HG02588 (cell line): ENCODE results near the gene ALPG.
"Not testable (repeated sequence)": the region's sequence is repeated elsewhere in the genome, so short reads cannot be mapped to it uniquely, and the experiment has no call there.

Source experiments
- ATAC-seq: cut with Tn5 transposase; IDR thresholded peaks from one replicate; pipeline ENCODE4 v1.9.1; 2021; ENCODE audit warnings: mild to moderate bottlenecking, moderate library complexity; ENCODE audit not compliant: unreplicated experiment

The ALPG gene

DNA sequence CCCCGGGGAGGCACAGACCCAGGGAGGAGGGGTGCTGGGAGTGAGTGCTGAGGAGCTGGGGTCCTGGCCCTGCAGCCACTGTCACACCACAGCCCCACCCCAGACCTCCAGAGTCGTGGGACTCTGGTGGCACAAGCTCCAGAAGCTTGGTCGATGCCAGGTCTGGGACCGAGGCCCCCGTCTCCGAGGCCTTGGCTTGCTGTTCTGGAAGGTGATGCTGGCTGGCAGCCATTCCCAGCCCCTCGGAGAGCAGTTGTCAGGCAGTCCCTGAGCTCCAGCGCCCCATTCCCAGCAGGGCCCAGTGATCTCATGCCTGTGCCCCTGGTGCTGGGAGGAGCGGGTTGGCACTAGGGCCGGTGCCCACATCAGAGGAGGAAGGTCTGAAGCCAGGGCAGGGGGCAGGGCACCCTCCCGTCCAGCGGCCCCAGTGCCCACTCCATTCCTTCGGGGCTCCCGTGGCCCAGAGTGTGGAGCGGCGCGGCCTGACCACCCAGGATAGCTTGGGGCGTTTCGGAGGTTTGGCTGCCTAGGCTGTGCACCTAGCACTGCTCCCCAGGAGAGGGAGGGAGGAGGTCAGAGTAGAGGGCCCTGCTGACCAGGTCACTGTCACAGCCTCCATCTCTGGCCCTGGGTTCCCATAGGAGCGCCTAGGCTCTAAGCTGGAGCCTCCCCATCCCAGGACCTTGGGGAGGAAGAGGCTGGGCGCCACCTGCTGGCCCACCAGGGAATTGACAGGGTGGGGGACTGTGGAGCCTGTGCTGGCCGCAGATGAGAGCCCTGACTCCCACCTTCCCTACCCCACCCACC is 32.5 kb downstream of the ALPG start:
- ATAC-seq = no peak

DNA sequence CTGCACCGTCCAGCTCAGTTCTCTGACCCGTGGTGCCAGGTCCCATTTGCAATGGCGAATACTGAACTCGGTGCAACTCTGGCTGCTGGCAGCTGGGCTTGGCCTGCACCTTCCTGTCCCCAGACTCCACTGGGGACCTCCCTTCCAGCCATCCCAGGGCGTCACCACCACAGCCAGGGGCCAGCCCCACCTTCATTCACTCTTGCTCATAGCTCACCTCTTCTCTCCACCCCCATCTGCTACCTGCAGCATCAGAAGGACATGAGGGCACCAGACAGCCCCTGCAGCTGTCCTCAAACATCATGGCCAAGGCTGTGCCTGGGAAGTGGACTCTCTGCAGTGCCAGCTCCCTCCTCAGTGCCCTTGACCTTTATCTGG is 33.1 kb downstream of the ALPG start:
- no peak for ATAC-seq

DNA sequence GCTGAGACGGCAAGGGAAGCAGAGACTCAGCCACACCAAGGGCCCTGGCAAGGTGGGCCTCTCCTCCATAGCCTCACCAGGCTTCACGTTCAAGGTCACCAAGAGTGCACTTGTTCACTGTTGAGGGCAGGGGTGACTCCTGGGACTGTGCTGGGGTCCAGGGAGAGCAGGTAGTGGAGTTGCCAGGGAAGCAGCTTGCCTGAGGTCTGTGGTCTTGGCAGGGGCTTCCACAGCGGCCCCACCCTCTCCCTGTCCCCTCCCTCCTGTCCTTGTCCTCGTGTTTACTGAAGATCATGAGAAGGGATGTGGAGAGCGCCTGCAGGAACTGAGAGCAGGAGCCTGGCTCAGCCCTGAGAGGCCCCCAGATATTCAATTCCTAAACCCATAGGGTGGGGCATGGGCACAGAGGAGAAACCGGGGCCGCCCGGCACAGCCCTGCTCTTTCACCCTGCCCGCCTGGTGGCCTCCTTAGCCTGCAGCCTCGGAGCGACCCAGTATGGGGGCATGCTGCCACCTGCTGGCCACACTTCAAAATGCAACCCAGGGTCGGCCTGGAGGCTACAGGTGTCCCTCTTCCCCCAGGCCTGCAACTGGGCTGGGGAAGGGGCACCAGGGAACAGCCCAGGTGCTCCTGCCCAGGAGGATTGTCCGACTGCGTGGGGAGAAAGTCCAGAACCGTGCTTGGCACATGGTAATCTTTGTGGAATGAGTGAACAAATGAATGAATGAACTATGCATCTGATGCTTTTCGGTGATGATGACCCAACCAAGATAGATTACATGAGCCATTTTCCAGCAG is 33.8 kb downstream of the ALPG start:
- ATAC-seq = peak; percentile 75

DNA sequence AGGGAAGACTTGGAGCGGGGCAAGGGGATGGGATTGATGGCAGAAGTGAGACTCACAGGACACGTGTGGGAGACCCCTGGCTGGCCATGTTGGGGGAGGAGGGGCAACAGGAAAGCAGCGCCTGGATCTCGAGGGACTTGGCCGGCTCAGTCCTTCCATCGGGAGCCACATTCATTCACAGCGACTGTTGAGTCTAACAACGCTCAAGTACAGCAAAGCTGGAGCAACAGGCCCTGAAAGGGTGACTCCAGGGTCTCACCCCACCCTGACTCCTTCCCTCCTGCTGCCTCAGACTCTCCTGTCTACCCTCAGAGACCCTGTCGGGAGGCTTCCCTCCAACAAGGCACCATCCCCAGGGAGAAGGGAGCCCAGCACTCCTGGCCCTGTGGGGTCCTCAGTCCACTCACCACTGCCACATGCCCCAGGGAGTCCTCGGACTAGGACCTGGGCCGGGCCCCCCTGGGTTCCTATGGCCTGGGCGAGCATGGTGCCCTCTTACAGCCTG is 34.6 kb downstream of the ALPG start:
- ATAC-seq = no peak

DNA sequence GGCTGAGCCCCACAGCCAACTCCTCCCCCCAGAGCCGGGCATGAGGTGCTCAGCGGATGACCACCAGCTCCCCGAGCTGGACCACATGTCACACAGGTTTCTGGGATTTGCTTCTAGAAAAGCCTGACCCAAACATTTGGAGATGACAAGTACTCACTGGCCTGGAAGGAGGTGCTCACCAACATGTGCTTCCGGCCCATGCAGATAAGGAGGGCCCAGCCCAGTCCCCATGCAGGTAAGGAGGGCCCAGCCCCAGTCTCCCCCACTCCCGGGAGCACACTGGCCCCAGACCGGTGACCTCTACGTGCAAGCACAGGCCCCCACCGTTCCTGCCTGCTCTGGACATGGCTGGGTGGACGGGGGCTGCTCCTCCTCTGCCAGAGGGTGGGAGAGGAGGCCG is 35.3 kb downstream of the ALPG start:
- not testable (repeated sequence) for ATAC-seq

DNA sequence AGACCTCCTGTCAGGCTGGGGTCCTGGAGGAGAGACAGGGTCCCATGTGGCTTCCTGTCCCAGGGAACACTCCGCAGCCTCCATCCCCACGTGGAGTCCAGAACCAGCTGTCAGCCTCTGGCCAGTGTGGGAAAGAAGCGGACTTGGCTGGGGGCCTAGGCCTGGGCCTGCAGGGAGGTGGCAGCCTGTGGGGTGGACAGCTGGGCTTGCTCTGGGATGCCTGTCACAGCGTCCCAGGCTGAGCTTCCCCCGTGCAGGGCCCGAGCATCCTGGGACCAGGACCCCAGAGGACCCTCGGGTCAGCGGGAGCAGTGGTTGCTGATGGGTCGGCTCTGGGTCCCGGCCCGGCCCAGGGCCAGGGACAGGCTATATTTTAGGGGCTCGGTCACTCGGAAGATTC is 35.8 kb downstream of the ALPG start:
- not testable (repeated sequence) for ATAC-seq

DNA sequence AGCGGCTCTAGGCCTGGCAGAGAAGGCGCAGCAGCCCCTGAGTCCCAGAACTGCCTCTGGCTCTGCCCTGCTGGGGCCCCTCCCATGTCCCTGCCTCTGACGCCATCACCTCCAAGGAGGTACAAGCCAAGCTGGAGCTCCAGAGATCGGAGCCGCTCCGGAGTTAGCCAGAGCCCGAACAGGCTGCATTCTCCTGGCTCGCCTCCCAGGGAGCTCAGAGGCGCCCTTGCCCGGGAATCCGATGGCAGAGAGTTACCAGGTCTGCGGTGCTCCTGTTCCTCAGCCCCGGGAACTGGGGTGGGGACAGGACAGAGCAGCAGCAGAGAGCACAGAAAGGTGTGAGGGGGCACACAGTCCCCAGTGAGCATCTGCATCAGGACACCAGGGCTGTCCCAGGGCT is 36.4 kb downstream of the ALPG start:
- not testable (repeated sequence) for ATAC-seq

DNA sequence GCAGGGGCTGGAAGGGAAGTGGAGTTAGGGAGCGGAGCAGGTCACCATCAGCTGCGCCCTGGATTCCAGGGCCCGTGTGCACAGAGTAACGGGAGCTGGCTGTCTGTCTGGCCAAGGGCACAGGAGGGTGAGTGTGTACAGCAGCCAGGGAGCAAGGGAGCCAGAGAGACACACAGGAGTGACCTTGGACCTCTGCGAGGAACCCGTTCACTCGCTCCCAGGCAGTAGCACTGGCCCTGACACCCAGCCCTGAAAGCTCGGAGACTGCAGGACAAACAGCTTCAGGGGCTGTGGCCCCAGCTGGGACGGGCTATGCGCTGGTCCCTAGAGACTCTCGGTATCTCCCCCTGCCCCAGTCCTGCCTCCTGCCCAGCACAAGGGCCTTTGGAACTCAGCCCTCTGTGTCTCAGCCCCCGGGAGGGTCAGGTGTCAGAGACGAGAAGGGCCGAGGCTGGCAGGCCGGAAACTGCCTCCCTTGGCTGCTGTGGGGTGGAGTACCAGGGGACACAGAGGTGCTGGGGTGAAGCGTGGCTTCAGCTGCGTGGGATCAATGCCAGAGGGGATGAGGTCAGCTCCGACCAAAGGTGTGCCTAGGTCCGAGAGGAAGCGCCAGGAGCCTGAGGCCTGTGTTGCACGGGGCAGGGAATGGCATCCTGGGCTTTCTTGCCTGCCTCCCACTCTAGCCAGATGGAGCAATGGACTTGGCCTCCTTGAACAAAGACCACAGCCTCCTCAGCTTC is 37.2 kb downstream of the ALPG start:
- ATAC-seq = not testable (repeated sequence)

DNA sequence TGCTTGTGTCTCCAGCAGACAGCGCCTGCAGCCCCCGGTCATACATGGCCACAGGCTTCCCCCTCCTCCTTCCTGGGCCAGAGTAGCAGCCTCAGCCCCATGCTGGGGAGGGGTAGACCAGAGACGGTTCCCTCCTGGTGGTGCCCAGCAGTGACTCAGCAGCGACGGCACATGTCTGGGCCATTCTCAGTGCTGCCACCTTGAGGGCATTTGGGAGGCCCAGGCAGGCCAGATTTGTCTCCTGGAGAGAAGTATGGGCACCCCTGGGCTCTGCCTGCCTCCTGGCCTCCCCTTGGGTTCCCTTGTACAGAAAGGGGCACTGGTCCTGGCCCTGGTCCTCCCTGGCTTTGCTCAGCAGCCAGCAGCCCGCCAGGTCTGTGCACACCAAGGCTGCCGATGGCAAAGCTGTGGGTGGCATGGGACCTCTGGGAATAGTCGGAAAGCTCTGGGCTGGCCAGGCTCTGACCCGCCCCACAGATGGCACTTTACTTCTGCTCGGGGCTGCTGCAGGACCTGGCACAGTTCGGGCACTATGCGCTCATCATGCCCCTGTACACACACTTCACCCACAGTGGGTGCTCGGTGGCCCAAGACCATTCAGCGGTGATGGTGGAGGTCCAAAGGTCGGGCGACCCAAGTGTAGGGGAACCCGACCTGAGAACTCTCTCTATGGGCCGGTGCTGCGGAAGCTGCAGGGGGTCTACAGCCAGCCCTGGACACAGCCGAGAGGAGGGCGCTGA is 37.9 kb downstream of the ALPG start:
- ATAC-seq = no peak

DNA sequence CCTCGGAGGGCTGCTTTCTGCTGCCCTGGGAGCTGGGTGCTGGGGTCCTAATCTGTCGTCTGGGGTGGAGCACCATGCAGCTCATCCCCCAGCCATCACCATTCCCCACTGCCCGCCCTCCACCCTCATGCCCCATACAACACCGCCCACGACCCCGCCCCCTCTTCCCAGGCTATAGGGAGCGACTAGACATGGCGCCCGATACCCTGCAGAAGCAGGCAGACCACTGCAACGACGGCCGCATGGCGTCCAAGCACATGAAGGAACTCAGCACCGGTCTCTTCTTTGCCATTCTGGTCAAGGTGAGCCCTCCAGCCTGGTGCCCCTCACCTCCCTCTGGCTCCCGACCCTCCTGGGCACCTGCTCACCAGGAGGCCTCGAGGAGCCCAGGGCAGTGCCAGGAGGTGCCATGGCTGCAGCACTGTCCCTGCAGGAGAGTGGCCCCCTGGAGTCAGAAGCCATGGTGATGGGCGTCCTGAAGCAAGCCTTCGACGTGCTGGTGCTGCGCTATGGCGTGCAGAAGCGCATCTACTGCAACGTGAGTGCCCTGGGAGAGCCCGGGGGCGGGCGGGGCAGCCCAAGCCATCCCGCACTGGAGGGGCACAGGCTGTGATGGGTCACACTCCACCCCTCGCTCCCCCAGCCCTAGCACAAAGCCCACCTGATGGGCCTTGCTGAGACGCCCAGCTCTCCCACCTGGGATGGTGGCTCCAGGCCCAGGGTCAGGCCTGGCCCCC is 38.7 kb downstream of the ALPG start:
- not testable (repeated sequence) for ATAC-seq

DNA sequence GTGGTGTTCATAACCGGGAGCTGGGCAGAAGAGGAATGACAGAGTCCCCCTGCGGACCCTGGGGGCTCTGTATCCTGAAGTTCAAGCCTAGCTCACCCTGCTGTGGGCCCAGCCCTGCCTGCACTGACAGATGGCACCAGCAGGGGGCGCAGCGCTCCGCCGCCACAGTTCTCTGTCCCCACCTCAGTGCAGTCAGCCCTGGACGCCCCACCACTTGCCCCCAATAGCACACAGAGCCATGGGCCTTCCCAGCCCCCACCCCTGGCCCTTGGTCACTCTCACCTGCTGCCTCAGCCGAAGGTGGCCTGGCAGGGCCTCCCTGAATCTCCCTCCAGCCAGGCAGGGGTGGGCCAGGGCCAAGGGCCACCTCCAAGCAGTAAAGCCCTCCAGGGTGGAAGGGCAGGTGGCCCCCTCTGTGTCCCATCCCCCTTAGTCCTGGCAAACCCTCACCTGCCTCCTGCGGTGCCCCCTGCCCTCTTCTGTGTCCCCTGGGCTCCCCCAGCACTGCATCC is 39.7 kb downstream of the ALPG start:
- ATAC-seq = not testable (repeated sequence)

DNA sequence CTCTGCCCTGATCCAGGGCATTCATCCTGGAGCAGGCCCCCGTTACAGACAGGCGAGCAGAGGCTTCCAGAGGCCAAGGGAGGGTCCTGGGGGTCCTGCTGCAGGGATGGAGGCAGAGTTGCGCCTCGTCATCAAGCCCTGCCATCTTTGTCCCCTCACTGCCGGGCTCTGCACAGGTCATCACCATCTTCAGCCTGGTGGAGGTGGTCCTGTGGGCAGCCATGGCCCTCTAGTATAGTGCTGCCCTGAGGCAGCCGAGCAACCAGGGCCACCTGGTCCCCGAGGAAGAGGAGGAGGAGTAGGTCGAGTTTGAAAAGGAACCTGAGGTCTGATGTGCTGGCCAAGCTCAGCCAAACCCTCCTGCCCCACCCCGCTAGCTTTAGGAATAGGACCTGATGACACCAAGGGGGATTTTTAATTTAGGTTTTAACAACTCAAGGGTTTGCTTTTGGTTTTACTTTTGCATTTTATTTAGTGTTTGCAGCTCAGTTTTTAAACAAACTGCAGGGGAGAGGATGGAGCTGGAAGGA is 40.5 kb downstream of the ALPG start:
- no peak for ATAC-seq

DNA sequence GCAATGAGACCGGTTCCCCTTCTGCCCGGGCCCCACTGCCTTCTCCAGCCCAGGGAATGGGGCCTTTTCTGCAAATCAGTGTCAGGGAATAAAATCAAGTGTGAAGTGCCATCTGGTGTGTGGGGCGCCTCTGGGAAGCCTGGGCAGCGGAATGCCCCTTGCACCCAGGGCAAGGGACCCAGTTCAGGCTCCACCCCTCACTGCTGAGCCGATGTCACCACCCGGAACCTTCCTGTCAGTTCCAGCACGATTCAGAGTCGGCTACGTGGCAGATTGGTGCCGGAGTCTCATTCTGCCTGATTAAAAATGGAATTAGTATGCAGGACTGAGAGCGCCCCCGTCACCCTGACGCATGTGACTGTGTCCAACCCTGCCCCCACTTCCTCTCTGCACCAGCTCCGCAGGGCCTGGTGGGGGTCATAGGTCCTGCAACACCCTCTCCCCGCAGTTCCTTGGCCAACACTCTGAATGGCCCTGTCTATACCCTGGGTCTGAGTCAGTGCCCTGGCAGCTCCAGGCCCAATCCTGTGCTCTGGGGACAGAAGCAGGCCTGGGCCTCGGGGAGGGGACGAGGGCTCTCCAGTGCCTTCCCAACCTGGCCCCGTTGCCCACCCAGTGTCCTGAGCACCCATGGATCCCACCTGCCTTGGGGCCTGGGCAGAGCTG is 41.1 kb downstream of the ALPG start:
- ATAC-seq = no peak

DNA sequence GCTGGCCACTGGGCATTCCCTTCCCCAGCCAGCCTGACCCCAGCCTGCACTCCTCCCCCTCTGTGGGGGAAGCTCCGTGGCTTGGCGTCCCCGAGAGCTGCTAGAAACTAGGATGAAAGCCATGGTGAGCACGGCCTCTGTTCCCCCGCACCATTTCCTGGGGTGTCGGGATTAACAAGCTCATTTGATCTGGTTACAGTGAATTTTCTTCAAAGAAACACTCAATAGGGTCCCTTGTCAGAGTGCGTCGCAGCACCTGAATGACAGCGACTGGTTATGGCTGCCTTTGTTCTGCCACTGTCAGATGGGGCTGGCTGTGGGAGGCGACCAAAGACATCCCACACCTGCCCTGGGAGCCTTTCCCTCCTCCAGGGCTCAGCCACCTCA is 41.7 kb downstream of the ALPG start:
- ATAC-seq = no peak

DNA sequence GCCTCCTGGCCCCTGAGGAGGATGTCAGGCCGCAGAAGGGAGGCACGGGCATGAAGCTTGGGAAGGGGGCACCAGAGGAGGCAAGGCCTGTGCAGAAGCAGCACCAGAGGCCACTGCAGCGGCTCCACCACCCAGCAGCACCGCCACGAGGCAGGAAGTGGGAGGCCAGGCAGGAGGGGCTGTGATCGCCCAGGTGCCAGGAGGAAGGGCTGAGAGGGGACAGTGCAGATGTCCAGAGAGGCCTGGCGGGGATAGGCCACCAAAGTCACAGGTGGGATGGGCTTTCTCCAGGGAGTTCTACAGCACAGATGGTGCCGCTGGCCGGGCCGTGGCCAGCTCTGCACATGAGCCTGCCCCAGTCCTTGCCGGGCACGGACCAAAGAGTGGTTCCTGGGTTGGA is 43.3 kb downstream of the ALPG start:
- ATAC-seq = no peak

DNA sequence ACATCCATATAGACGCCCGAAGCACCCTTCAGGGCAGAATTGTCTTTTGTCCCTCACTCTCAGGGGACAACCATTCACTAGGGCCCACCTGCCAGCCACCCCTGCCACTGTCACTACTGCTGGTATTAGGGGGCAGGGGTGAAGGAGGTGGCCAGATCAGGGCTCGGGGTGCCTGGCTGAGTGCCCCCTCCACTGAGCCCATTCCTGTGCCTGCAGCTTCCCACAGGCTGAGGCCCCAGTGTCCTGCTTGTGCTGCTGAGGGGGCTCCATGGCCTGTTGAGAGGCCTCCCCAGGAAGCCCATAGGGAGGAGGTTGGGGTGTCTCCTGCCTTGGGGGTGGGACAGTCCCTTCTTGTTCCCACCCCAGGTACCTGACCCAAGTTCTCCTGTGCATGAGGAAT is 45.0 kb downstream of the ALPG start:
- ATAC-seq = not testable (repeated sequence)

DNA sequence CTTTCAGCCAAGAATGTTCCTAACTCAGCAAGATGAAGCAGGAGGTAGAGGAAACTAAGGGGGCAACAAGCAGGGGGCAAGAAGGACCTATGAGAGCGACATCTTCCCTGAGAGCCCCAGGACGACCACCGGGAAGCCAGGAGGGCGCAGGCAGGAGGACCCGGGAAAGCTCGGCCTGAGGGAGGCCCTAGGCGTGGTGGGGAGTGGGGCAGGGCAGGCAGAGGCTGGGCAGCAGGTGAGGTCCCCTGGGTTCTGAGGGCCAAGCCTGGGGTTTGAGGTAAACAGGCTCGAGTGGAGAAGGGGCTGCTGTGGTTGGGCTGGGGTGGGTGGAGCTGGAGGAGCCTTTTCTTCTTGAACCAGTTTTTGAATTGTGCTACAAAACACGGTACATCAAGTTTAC is 48.0 kb downstream of the ALPG start:
- ATAC-seq = no peak

DNA sequence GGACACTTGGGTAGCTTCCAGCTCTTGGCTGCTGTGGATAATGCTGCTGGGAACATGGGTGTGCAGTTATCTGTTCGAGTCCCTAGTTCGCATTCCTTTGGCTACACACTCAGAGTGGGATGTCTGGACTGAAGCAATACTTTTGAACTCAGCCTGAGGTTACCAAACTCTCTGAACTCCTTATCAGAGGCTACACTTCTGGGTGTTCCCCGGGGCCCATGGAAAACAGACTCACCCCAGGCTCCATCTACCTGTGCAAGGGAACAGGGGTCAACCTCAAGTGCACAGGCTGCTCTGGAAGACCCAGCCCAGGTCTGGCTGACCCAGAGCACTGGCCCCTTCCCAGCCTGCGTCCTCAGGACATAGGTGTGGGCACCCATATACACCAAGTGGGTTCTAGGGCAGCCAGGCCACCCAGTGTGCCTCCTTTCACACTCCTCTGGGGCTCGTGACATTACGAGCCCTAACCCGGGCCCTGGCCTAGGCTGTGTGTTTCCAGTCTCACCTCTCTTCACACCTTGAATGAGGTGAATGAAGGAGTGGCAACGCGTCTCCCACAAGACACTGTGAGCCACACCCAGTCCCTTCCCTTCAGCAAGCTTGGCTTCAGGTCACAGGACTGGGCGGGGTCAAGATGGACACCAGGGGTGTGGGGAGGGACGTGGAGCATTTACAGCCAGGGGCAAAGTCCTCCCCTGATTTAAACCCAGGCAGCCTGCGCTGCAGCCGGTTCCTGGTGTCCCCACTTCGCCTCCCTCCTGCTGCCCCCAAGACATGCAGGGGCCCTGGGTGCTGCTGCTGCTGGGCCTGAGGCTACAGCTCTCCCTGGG is 49.0 kb downstream of the ALPG start, which contains the start of gene ALPI:
Gene ALPI, plus strand, starts transcription at position 728 of the 830 bp plus-strand sequence. Its CDS starts 47 bp downstream, at position 775.
- ATAC-seq = no peak
